DOHH2 (cell line): ENCODE measurements around the gene RNF180.

Source experiments
- H3F3A ChIP-seq: fragments of 200-600 bp; sonication (generic), shearing (Covaris generic); 2 replicates; pipeline ENCODE4 v1.6.0; 2016; ENCODE audit warnings: antibody characterized with exemption, mild to moderate bottlenecking; ENCODE audit not compliant: control insufficient read depth, insufficient read depth
- H3K27ac ChIP-seq: fragments of 200-600 bp; sonication (generic); 2 replicates; pipeline ENCODE4 v1.5.1; 2014; ENCODE audit warnings: low read depth, mild to moderate bottlenecking, low read length, moderate library complexity
- H3K27me3 ChIP-seq: fragments of 200-600 bp; sonication (generic); 2 replicates; pipeline ENCODE4 v1.6.1; 2014; ENCODE audit warnings: mild to moderate bottlenecking, low read length, mixed read lengths; ENCODE audit not compliant: control insufficient read depth
- H3K36me3 ChIP-seq: fragments of 200-600 bp; sonication (generic); 2 replicates; pipeline ENCODE4 v1.6.1; 2014; ENCODE audit warnings: mild to moderate bottlenecking, low read length, moderate library complexity, mixed read lengths; ENCODE audit not compliant: control insufficient read depth
- H3K4me1 ChIP-seq: fragments of 200-600 bp; sonication (generic); 2 replicates; pipeline ENCODE4 v1.6.1; 2014; ENCODE audit warnings: mild to moderate bottlenecking, low read length, mixed read lengths; ENCODE audit not compliant: control insufficient read depth
- H3K4me2 ChIP-seq: fragments of 200-600 bp; sonication (generic); 2 replicates; pipeline ENCODE4 v1.6.0; 2014; ENCODE audit warnings: mild to moderate bottlenecking, low read length, moderate library complexity
- H3K4me3 ChIP-seq: fragments of 200-600 bp; sonication (generic); 2 replicates; pipeline ENCODE4 v1.5.1; 2014; ENCODE audit warnings: mild to moderate bottlenecking, low read length, mixed read lengths
- H3K79me2 ChIP-seq: fragments of 200-600 bp; sonication (generic); 2 replicates; pipeline ENCODE4 v1.6.1; 2014; ENCODE audit warnings: mild to moderate bottlenecking, low read length, mixed read lengths; ENCODE audit not compliant: control insufficient read depth
- H3K9me2 ChIP-seq: fragments of 200-600 bp; sonication (generic); replicated peaks from 2 replicates; pipeline ENCODE4 v1.6.1; 2014; ENCODE audit warnings: mild to moderate bottlenecking, low read length, mixed read lengths; ENCODE audit not compliant: control insufficient read depth
- H3K9me3 ChIP-seq: fragments of 200-600 bp; sonication (generic); 2 replicates; pipeline ENCODE4 v1.6.1; 2014; ENCODE audit warnings: antibody characterized with exemption, low read length, mixed read lengths; ENCODE audit not compliant: control insufficient read depth, insufficient read depth
- H4K20me1 ChIP-seq: fragments of 200-600 bp; sonication (generic); 2 replicates; pipeline ENCODE4 v1.6.0; 2014; ENCODE audit warnings: low read depth, mild to moderate bottlenecking, antibody characterized with exemption, low read length, moderate library complexity; ENCODE audit not compliant: control insufficient read depth, insufficient read depth
- EZH2phosphoT487 ChIP-seq: fragments of 200-600 bp; sonication (generic); IDR thresholded peaks from 2 replicates; pipeline ENCODE4 v1.6.1; 2017; ENCODE audit warnings: borderline replicate concordance, mild to moderate bottlenecking, antibody characterized with exemption, low read length, moderate library complexity, mixed read lengths
- TF ChIP-seq, protein P1 (sequence below): fragments of 200-600 bp; sonication (generic); IDR thresholded peaks from one replicate; pipeline ENCODE4 v1.5.1; 2014; ENCODE audit warnings: antibody characterized with exemption, mild to moderate bottlenecking, low read depth, low read length; ENCODE audit not compliant: poor library complexity, severe bottlenecking

RNF180 gene

DNA sequence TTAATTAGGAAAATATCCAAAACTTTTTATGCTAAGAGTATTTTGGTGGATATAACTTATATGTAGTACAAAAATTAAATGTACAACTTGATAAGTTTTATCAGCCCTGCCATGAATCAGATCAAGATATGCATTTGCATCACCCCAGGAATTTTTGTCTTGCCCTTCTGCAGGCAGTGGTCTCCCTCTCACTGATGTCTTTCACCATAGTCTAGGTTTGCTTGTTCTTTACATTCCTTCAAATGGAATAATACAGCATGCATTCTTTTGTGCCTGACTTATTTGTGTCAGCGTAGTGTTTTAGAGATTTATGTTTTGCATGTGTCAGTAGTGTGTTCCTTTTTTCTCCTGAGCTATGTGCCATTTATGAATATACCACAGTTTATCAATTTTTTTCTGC, 36.4 kb downstream of the RNF180 start:
- no peaks in the 10 kb centered on the region; the same call in 1 of the 2 replicates for H3K27me3 ChIP-seq
- H3K27ac ChIP-seq = no peak overlapping the region
- H4K20me1 ChIP-seq = no peaks in the 10 kb centered on the region
- TF ChIP-seq, protein P1, sequence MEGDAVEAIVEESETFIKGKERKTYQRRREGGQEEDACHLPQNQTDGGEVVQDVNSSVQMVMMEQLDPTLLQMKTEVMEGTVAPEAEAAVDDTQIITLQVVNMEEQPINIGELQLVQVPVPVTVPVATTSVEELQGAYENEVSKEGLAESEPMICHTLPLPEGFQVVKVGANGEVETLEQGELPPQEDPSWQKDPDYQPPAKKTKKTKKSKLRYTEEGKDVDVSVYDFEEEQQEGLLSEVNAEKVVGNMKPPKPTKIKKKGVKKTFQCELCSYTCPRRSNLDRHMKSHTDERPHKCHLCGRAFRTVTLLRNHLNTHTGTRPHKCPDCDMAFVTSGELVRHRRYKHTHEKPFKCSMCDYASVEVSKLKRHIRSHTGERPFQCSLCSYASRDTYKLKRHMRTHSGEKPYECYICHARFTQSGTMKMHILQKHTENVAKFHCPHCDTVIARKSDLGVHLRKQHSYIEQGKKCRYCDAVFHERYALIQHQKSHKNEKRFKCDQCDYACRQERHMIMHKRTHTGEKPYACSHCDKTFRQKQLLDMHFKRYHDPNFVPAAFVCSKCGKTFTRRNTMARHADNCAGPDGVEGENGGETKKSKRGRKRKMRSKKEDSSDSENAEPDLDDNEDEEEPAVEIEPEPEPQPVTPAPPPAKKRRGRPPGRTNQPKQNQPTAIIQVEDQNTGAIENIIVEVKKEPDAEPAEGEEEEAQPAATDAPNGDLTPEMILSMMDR = no peak
- TF ChIP-seq EZH2phosphoT487 = no peak
- no peak overlapping the region for H3K4me3 ChIP-seq
- no peaks in the 10 kb centered on the region for H3K36me3 ChIP-seq
- no peaks in the 10 kb centered on the region for H3K79me2 ChIP-seq
- H3K9me3 ChIP-seq = no peaks in the 10 kb centered on the region
- no peak overlapping the region for H3K4me2 ChIP-seq
- H3F3A ChIP-seq = no peaks in the 10 kb centered on the region
- H3K4me1 ChIP-seq = no peaks in the 10 kb centered on the region
- no peaks in the 10 kb centered on the region for H3K9me2 ChIP-seq

DNA sequence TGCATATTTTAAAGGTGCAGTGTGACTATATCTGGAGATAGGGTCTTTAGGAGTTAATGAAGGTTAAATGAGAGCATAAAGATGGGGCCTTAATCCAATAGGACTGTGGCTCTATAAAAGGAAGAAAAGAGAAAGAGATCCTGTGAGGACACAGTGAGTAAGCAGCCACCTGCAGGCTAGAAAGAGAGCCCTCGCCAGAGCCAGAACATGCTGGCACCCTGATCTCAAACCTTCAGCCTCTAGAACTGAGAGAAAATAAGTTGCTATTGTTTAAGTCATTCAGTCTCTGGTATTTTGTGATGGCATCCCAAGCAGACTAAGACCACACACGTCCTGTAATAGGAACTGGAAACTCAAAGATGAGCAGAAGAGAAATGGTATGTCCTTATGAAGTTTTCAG, 41.0 kb downstream of the RNF180 start:
- no peak for TF ChIP-seq EZH2phosphoT487
- TF ChIP-seq, protein P1 = no peak
- Histone ChIP-seq H3K79me2 (no peaks in the 10 kb centered on the region), H3K9me3 (no peaks in the 10 kb centered on the region), H3K9me2 (no peaks in the 10 kb centered on the region), H3K4me3 (no peak overlapping the region), H3F3A (no peaks in the 10 kb centered on the region), H3K27me3 (no peaks in the 10 kb centered on the region), H4K20me1 (no peaks in the 10 kb centered on the region), H3K36me3 (no peaks in the 10 kb centered on the region), H3K27ac (no peak overlapping the region), H3K4me1 (no peaks in the 10 kb centered on the region), H3K4me2 (no peak overlapping the region)

DNA sequence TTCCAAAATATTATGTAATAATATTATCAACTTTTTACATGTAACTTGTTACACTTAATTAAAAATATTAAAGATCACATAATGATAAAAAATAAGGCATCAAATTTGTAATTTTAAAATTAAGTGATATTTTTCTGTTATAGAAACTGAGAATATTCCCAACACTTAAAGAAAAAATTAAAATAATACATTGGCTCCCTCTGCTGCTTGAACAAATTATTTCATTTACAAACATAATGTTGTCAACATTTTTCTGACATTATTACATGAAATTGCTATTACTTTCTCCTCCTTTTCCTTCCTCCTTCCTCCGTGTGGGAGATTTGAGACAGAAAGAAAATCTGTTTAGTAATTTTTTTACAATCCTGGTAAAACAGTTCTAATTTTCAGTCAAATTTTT, 42.3 kb downstream of the RNF180 start:
- Histone ChIP-seq H4K20me1 (no peaks in the 10 kb centered on the region), H3K4me2 (no peak overlapping the region), H3K27me3 (no peaks in the 10 kb centered on the region), H3K9me2 (no peaks in the 10 kb centered on the region), H3K36me3 (no peaks in the 10 kb centered on the region), H3K27ac (no peak overlapping the region), H3K9me3 (no peaks in the 10 kb centered on the region), H3F3A (no peaks in the 10 kb centered on the region), H3K4me3 (no peak overlapping the region), H3K4me1 (no peaks in the 10 kb centered on the region), H3K79me2 (no peaks in the 10 kb centered on the region)
- TF ChIP-seq EZH2phosphoT487 = no peak
- TF ChIP-seq, protein P1 = no peak

DNA sequence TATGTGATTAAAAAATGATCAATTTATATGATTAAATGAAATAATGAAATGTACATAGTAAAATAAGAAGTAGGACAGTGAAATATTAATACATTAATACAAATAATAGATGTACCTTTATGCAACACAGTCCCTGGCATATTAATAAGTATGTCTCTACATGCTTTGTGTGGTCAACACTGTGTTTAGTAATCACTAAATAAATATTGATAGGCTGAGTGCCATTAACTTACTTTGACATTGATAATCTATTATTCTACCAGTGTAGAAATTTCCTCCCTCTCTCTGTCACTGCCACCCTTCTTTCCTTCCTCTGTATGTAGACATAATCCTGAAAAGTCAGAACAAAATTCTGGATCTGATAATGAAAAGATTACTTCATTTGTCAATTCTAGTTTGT, 43.7 kb downstream of the RNF180 start:
- no peaks in the 10 kb centered on the region for H3F3A ChIP-seq
- H3K4me2 ChIP-seq = no peak overlapping the region
- no peaks in the 10 kb centered on the region for H4K20me1 ChIP-seq
- H3K79me2 ChIP-seq = no peaks in the 10 kb centered on the region
- H3K4me3 ChIP-seq = no peak overlapping the region
- no peaks in the 10 kb centered on the region for H3K36me3 ChIP-seq
- no peaks in the 10 kb centered on the region for H3K4me1 ChIP-seq
- no peak for TF ChIP-seq EZH2phosphoT487
- TF ChIP-seq, protein P1 = no peak
- H3K27me3 ChIP-seq = no peaks in the 10 kb centered on the region
- no peak overlapping the region for H3K27ac ChIP-seq
- no peaks in the 10 kb centered on the region for H3K9me2 ChIP-seq
- H3K9me3 ChIP-seq = no peaks in the 10 kb centered on the region
